Testis (tissue), 3 donors: ENCODE data around the gene TRMT61A. TPM values are rescaled to one million over a fixed set of nuclear protein-coding genes. Genes with fewer than 3 reads are reported as not detected.

Experiments
- DNase-seq: peaks from one replicate; pipeline ENCODE4 v3.0.0-alpha.2; 2019
- H3K27ac ChIP-seq, 2 donors: fragments of 200-600 bp; sonication (generic); one replicate each; pipeline ENCODE4 v1.5.1; 2019
- H3K27me3 ChIP-seq: fragments of 200-600 bp; sonication (generic); one replicate; pipeline ENCODE4 v1.5.1; 2019
- H3K36me3 ChIP-seq: fragments of 200-600 bp; sonication (generic); one replicate; pipeline ENCODE4 v1.5.1; 2017; ENCODE audit warnings: low read depth; ENCODE audit errors: missing control alignments
- H3K4me1 ChIP-seq: fragments of 200-600 bp; sonication (generic); one replicate; pipeline ENCODE4 v1.5.1; 2019
- H3K4me3 ChIP-seq, 2 donors: fragments of 200-600 bp; sonication (generic); one replicate each; pipeline ENCODE4 v1.5.1; 2017 to 2019
- H3K9me3 ChIP-seq: fragments of 200-600 bp; sonication (generic); one replicate; pipeline ENCODE4 v1.5.1; 2017
- POLR2A ChIP-seq: fragments of 450-650 bp; IDR thresholded peaks from one replicate; pipeline ENCODE4 v1.6.1; 2017; ENCODE audit warnings: antibody characterized with exemption, mild to moderate bottlenecking, moderate library complexity
- WGBS, 2 donors: methylation state at CpG; one replicate each; pipeline ENCODE4 v1.1.5; 2018; 5-methylcytosine and 5-hydroxymethylcytosine counted together
- intact Hi-C: fragments of 100-400 bp; cut with DNase I; formaldehyde crosslinking; loops from one replicate; pipeline ENCODE4 v1.15.1; 2023; ENCODE audit warnings: low total_unique reads
- polyA plus RNA-seq: library from polyadenylated mRNA; stranded (reverse); fragments of 350-450 nt; fragmentation: Illumina TruSeq; extraction: RNeasy Lipid Tissue Mini Kit (QIAGEN cat#74804); gene quantifications from one replicate; pipeline ENCODE4 v1.2.3, GENCODE V29; 2014; ENCODE audit warnings: low read depth, low replicate concordance; ENCODE audit not compliant: insufficient read depth
- total RNA-seq, 2 donors: library from RNA; depleted of rRNA; stranded (reverse); fragments of >200 nt; gene quantifications; one replicate each; pipeline ENCODE4 v1.2.3, GENCODE V29; 2016
- TF ChIP-seq, protein P1 (sequence below), 3 experiments: fragments of 450-650 bp in 2 of 3; fragments of 200-600 bp in 1 of 3; sonication (generic) in 1 of 3; IDR thresholded peaks; one replicate each; pipeline ENCODE4 v1.5.1; 2016 to 2019; ENCODE audit warnings: antibody characterized with exemption in 3 of 3, mild to moderate bottlenecking in 2 of 3, moderate library complexity in 1 of 3

The TRMT61A gene
- total and polyA plus RNA-seq, 3 donors from 2014 or later, result 12.1 to 29.8 (median 19.1) TPM

DNA sequence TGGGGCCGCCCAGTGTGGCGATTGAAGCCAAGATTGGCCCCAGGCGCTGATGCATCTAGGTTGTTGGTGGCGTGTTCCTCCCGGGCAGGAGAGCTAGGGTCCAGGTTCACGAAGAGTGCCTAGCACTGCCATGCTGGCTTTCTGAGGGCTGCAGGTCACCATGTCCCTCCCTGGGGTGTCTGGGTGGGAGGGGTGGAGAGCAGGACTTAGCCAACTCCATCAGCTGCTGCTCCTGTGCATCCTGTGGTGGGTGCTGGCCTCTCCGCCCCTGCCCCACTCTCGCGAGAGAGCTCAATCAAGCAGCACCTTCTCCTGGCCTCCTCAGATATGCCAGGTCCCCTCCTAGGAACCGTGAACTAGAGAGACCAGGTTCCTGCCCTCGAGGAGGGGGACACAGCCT, 1.8 kb downstream of the TRMT61A start:
- Histone ChIP-seq H3K4me1 (peaks cover 66% of the 10 kb centered on the region), H3K27me3 (no peaks in the 10 kb centered on the region), H3K27ac (no peak overlapping the region), H3K9me3 (no peaks in the 10 kb centered on the region), H3K4me3 (no peak overlapping the region), H3K36me3 (no peaks in the 10 kb centered on the region)
- intact Hi-C loops, result no loop called here
- no peak for TF ChIP-seq POLR2A
- TF ChIP-seq, protein P1, sequence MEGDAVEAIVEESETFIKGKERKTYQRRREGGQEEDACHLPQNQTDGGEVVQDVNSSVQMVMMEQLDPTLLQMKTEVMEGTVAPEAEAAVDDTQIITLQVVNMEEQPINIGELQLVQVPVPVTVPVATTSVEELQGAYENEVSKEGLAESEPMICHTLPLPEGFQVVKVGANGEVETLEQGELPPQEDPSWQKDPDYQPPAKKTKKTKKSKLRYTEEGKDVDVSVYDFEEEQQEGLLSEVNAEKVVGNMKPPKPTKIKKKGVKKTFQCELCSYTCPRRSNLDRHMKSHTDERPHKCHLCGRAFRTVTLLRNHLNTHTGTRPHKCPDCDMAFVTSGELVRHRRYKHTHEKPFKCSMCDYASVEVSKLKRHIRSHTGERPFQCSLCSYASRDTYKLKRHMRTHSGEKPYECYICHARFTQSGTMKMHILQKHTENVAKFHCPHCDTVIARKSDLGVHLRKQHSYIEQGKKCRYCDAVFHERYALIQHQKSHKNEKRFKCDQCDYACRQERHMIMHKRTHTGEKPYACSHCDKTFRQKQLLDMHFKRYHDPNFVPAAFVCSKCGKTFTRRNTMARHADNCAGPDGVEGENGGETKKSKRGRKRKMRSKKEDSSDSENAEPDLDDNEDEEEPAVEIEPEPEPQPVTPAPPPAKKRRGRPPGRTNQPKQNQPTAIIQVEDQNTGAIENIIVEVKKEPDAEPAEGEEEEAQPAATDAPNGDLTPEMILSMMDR (IDR thresholded peaks at IDR 0.05), result no peak
- WGBS, 2 donors, result 86 to 88% methylated on average over 2 to 11 of the region's 11 CpGs
- DNase-seq, result no peak

DNA sequence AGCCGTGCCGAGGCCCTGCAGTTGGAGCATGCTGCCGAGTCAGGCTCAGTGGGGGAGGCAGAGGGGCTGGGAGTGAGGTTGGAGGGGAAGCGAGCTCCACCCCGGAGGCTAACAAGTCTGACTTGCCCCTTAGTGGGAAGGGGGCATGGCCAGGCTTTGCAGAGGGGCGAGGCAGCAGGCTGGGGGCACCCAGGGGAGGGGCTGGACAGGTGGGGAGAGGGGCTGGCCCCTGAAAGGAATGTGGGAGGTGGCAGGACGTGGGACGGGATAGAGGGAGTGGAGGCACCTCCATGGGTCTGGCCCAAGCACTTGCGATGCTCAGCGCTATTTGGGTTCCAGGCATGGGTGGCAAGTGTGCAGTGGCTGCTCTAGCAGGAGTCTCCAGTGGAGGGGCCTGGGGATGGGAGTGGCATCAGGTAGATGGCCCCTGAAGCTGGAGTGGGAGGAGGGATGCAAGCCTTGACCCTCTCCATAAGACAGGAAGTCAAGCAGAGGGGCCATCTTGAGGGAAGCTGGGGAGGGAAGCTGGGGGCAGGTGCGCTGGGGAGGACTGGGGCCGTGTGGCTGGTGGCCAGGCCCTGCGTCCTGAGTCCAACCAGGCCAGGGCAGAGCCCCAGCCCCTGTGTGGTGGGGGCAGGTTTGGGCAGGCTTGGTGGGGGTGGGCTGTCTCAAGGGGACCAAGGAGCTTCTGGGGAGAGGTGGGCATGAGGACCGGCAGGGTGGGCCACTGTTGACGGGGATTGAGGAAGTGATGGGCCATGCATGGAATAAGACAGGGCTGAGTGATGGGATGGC, 2.6 kb downstream of the TRMT61A start:
- Histone ChIP-seq H3K27me3 (no peaks in the 10 kb centered on the region), H3K36me3 (no peaks in the 10 kb centered on the region), H3K27ac (no peak overlapping the region), H3K9me3 (no peaks in the 10 kb centered on the region), H3K4me3 (no peak overlapping the region), H3K4me1 (peaks cover 59% of the 10 kb centered on the region)
- TF ChIP-seq, protein P1 (IDR thresholded peaks at IDR 0.05), result no peak
- no peak for TF ChIP-seq POLR2A
- no peak for DNase-seq
- intact Hi-C loops, result no loop called here
- WGBS, 2 donors, result 85 to 93% methylated on average over 15 of the region's 15 CpGs

DNA sequence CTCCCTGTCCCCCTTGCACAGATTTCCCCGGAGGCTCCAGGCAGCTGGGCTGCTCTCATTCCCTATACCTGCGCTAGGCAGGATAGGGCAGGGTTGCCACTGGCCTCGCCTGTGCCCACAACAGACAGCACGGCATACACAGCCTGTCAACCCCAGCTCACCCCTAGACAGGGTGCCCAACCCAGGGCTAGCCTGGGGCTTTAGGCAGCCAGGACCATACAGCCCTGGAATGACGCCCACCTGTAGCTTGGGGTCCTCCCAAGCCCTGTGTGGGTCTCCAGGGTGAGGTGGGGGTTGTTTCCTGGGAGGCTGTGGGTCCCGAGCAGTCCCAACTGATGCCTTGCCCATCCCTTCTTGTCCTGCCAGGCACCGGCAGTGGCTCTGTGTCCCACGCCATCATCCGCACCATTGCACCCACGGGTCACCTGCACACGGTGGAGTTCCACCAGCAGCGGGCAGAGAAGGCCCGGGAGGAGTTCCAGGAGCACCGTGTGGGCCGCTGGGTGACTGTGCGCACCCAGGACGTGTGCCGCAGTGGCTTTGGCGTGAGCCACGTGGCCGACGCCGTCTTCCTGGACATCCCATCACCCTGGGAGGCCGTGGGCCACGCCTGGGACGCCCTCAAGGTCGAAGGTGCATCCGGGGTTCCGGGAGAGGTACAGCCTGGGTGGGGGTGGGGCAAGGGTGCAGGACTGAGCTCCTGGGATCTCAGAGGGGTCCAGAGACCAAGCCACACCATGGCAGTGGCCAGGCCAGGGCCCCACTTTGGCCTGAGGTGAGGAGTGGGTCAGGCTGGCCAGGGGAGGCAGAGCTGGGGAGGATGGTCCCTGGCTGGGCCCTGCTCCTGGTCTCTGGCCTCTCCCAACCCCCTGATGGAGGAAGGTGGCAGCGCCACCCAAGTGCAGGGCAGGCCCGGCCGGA, 3.5 kb downstream of the TRMT61A start:
- no peaks in the 10 kb centered on the region for H3K27me3 ChIP-seq
- no peaks in the 10 kb centered on the region for H3K36me3 ChIP-seq
- TF ChIP-seq, protein P1 (IDR thresholded peaks at IDR 0.05), result no peak
- TF ChIP-seq POLR2A, result no peak
- DNase-seq, result no peak
- H3K27ac ChIP-seq, result peak overlapping the region in 1 of 2 donors; percentile 77
- WGBS, 2 donors, result 70 to 73% methylated on average over 6 to 30 of the region's 32 CpGs
- H3K4me3 ChIP-seq, result no peak overlapping the region
- no peaks in the 10 kb centered on the region for H3K9me3 ChIP-seq
- peaks cover 55% of the 10 kb centered on the region for H3K4me1 ChIP-seq
- intact Hi-C loops, result no loop called here

DNA sequence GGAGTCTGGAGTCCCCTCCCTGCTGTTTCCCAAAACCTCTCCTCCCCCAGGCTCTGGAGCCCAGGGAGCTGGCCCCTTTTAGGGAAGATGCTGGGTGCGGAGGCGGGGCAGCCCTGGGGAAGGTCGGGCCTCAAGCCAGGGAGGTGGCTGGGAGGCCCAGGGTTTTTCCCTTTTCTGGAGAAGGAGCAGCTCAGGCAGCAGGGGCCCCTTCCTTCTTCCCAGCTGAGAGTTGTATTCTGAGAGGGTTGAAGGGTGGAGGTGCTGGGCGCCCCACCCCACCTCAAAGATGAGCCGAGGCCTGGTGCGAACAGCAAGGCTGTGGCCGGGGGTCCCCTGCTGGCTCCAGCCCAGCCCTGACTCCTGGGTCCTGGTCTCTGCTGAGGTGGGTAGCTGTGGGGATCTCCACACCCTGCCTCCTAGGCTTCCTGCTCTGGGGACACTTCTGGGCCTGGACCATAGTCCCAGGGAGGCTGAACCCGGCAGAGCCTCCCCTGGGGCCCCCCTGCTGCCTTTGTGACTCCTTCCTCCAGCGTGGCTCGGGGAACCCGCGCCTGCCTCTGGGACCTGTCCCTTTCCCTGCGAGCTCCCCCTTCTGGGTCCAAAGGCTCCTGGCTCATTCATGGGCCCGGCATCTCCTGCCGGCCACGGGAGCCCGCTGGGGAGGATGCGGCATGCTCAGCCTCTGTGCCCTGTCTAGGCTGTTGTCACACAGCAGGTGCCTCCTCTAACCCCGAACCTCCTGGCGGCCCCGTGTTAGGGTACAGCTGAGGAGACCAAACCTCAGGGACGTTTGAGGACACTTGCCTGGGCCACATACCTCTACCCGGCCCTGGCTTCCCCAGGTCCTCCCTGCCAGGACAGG, 4.4 kb downstream of the TRMT61A start:
- H3K4me3 ChIP-seq, result no peak overlapping the region
- intact Hi-C loops, result no loop called here
- WGBS, 2 donors, result 64 to 67% methylated on average over 7 to 23 of the region's 23 CpGs
- peaks cover 55% of the 10 kb centered on the region for H3K4me1 ChIP-seq
- TF ChIP-seq POLR2A, result no peak
- TF ChIP-seq, protein P1 (IDR thresholded peaks at IDR 0.05), result no peak
- H3K9me3 ChIP-seq, result no peaks in the 10 kb centered on the region
- no peaks in the 10 kb centered on the region for H3K36me3 ChIP-seq
- peak overlapping the region; percentile 44 to 77 for H3K27ac ChIP-seq
- no peaks in the 10 kb centered on the region for H3K27me3 ChIP-seq
- DNase-seq, result peak; percentile 61
